Lower leg skin (tissue), 3 donors: ENCODE measurements around the gene BPHL.

ENCODE experiments used
- POLR2A ChIP-seq, 2 donors: fragments of 450-650 bp; IDR thresholded peaks; one replicate each; pipeline ENCODE4 v1.6.1; 2016 to 2017; ENCODE audit warnings: antibody characterized with exemption in 2 of 2, mild to moderate bottlenecking in 1 of 2, moderate library complexity in 1 of 2
- TF ChIP-seq, protein P1 (sequence below), 3 donors: fragments of 450-650 bp; IDR thresholded peaks; one replicate each; pipeline ENCODE4 v1.5.1; 2016; ENCODE audit warnings: antibody characterized with exemption in 3 of 3, mild to moderate bottlenecking in 3 of 3, moderate library complexity in 2 of 3

DNA sequence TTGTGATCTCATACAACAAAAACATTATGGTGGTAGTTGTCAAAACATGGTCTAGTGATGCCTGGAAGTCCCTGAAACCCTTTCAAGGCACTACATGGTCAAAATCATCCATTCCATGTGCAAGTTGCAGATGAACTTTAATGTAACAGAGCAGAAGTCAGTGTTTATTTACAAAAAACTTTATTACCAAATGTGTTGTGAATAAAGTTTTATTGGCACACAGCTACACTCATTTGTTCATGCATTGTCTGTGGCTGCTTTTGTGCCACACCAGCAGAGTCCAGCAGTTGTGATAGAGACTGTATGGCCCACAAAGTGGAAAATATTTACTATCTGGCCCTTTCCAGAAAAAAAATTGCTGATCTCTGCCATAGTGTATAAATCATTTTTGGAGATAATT lies 82.2 kb downstream of the BPHL start:
- TF ChIP-seq POLR2A (IDR thresholded peaks at IDR 0.05), result no peak
- TF ChIP-seq, protein P1, sequence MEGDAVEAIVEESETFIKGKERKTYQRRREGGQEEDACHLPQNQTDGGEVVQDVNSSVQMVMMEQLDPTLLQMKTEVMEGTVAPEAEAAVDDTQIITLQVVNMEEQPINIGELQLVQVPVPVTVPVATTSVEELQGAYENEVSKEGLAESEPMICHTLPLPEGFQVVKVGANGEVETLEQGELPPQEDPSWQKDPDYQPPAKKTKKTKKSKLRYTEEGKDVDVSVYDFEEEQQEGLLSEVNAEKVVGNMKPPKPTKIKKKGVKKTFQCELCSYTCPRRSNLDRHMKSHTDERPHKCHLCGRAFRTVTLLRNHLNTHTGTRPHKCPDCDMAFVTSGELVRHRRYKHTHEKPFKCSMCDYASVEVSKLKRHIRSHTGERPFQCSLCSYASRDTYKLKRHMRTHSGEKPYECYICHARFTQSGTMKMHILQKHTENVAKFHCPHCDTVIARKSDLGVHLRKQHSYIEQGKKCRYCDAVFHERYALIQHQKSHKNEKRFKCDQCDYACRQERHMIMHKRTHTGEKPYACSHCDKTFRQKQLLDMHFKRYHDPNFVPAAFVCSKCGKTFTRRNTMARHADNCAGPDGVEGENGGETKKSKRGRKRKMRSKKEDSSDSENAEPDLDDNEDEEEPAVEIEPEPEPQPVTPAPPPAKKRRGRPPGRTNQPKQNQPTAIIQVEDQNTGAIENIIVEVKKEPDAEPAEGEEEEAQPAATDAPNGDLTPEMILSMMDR (IDR thresholded peaks at IDR 0.05), result no peak
